GM12878 (cell line): ENCODE data around the gene DIAPH2.

Source experiments
- CEBPB ChIP-seq, 2 experiments: fragments of 150-350 bp in 1 of 2; IDR thresholded peaks; 2 replicates each; pipeline ENCODE4 v1.6.1; 2012 to 2014; ENCODE audit warnings: low read depth in 2 of 2, low read length in 2 of 2, borderline replicate concordance in 1 of 2, inconsistent platforms in 1 of 2
- CHD4 ChIP-seq: fragments of 200-600 bp; sonication (generic); IDR thresholded peaks from 2 replicates; pipeline ENCODE4 v1.6.1; 2016; ENCODE audit warnings: mild to moderate bottlenecking
- FOXM1 ChIP-seq: IDR thresholded peaks from 2 replicates; pipeline ENCODE4 v1.6.1; 2012; ENCODE audit warnings: low read depth, mild to moderate bottlenecking, inconsistent platforms, low read length, moderate library complexity
- HDAC6 ChIP-seq: fragments of 200-600 bp; sonication (generic); IDR thresholded peaks from one replicate; pipeline ENCODE4 v1.8.0; 2017; ENCODE audit warnings: antibody characterized with exemption; ENCODE audit not compliant: unreplicated experiment
- NR2C1 ChIP-seq: fragments of 450-650 bp; IDR thresholded peaks from 2 replicates; pipeline ENCODE4 v1.6.1; 2017; ENCODE audit warnings: antibody characterized with exemption, mild to moderate bottlenecking, moderate library complexity
- NRF1 ChIP-seq: conservative IDR thresholded peaks from 2 replicates; pipeline ENCODE4 v1.6.1; 2011; ENCODE audit warnings: mild to moderate bottlenecking, low read depth, low read length, improper control_type of control experiment
- POLR2AphosphoS2 ChIP-seq: IDR thresholded peaks from 2 replicates; pipeline ENCODE4 v1.6.1; 2011; ENCODE audit warnings: low read depth, mild to moderate bottlenecking, low read length, improper control_type of control experiment, moderate library complexity
- SIN3A ChIP-seq: IDR thresholded peaks from 2 replicates; pipeline ENCODE4 v1.6.1; 2012; ENCODE audit warnings: low read depth, low read length, improper control_type of control experiment
- TAF1 ChIP-seq: IDR thresholded peaks from 2 replicates; pipeline ENCODE4 v1.6.1; 2011; ENCODE audit warnings: mild to moderate bottlenecking, low read depth, low read length, borderline replicate concordance
- TF ChIP-seq, protein P1 (sequence below), 3 experiments: IDR thresholded peaks in 2 of 3; conservative IDR thresholded peaks in 1 of 3; 2 replicates each; pipeline ENCODE4 v1.5.1; 2011; ENCODE audit warnings: low read depth in 3 of 3, low read length in 3 of 3, mild to moderate bottlenecking in 3 of 3, control low read depth in 2 of 3, moderate library complexity in 2 of 3, inconsistent platforms in 1 of 3, mixed read lengths in 1 of 3; ENCODE audit not compliant: control insufficient read depth in 2 of 3, insufficient read depth in 1 of 3; ENCODE audit errors: extremely low read depth in 1 of 3

DNA sequence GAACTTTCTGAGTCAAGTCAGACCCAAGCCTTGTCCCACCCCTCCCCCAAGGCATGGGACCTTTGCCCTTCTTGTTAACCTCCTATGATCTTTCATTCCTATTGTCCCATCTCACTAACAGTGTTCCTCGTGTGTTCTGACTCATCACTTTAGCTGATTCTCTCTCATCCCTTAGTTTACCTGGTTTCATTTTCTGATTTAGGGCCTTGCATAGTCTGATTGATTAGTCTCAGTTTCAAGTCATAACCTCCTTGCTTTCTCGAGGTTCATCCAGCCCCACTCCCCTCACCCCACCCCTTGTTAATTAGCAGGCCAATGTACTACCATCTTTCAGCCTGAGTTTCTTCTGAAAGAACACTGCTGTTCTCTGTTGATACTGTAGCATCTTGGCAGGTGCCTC is 716.5 kb downstream of the DIAPH2 start:
- TF ChIP-seq CEBPB (IDR thresholded peaks at IDR 0.05; ENCODE audit: borderline replicate concordance in 1 of 2, low read depth in 2 of 2, low read length in 2 of 2): no peak
- TF ChIP-seq, protein P1, sequence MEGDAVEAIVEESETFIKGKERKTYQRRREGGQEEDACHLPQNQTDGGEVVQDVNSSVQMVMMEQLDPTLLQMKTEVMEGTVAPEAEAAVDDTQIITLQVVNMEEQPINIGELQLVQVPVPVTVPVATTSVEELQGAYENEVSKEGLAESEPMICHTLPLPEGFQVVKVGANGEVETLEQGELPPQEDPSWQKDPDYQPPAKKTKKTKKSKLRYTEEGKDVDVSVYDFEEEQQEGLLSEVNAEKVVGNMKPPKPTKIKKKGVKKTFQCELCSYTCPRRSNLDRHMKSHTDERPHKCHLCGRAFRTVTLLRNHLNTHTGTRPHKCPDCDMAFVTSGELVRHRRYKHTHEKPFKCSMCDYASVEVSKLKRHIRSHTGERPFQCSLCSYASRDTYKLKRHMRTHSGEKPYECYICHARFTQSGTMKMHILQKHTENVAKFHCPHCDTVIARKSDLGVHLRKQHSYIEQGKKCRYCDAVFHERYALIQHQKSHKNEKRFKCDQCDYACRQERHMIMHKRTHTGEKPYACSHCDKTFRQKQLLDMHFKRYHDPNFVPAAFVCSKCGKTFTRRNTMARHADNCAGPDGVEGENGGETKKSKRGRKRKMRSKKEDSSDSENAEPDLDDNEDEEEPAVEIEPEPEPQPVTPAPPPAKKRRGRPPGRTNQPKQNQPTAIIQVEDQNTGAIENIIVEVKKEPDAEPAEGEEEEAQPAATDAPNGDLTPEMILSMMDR (IDR thresholded peaks at IDR 0.05 in 2 of 3, conservative IDR thresholded peaks at IDR 0.05 in 1 of 3; ENCODE audit: control insufficient read depth in 2 of 3, extremely low read depth in 1 of 3, insufficient read depth in 1 of 3, low read depth in 3 of 3, low read length in 3 of 3): no peak
- TF ChIP-seq NRF1: no peak
- TF ChIP-seq FOXM1: no peak
- TF ChIP-seq CHD4: no peak
- no peak for TF ChIP-seq SIN3A
- no peak for TF ChIP-seq TAF1
- no peak for TF ChIP-seq HDAC6
- no peak for TF ChIP-seq POLR2AphosphoS2
- no peak for TF ChIP-seq NR2C1
